GM19468 (cell line): ENCODE measurements around the gene LNP1.
"Not testable (repeated sequence)": the region's sequence is repeated elsewhere in the genome, so short reads cannot be mapped to it uniquely, and the experiment has no call there.

Experiments used
- ATAC-seq: cut with Tn5 transposase; IDR thresholded peaks from one replicate; pipeline ENCODE4 v1.9.1; 2021; ENCODE audit warnings: mild to moderate bottlenecking, moderate library complexity, moderate number of reproducible peaks; ENCODE audit not compliant: unreplicated experiment; ENCODE audit errors: extremely low read depth

The LNP1 gene

DNA sequence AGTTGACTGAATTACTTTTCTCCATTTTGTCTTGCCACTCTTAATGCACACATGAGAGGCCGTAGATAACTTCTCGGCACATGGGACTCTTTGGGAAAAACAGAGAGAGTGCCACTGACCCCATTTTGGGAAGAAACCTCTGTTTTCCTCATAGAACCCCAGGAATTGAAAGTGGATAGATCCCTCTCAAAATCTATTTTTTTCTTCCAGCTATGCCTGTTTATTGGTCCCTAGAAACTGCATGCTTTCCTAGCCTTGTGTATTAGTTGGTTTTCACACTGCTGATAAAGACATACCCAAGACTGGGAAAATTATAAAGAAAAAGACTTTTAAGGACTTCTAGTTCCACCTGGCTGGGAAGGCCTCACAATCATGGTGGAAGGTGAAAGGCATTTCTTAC, 67.3 kb downstream of the LNP1 start:
- ATAC-seq, result no peak

DNA sequence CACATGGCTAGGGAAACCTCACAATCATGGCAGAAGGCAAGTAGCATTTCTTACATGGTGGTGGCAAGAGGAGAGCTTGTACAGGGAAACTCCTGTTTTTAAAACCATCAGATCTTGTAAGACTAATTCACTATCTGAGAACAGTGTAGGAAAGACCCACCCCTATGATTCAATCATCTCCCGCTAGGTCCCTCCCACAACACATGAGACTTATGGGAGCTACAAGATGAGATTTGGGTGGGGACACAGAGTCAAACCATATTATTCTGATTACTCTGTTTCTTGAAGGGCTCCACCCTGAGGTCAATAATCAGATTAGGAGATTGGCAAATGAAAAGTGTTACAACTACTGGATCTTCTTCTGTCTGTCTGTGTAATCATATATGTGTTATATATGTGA, 69.6 kb downstream of the LNP1 start:
- ATAC-seq, result no peak

DNA sequence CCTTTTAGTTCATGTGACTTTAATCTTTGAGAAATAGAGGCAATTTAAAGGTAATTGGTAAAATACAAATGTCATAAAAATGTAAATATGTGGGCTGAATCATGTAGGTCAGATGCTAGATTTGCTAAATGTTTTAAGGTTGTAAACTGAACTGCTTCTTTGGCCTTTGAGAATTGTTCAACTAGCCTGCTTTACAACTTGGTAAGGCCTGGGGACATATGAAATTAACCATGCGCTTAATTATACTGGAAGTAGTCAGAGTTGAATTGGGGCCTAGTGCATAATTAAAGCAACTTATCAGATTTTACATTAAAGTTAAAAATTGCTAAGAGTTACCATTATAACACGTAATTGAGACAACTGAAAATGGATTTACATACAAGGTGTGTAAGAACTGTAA, 70.1 kb downstream of the LNP1 start:
- no peak for ATAC-seq

DNA sequence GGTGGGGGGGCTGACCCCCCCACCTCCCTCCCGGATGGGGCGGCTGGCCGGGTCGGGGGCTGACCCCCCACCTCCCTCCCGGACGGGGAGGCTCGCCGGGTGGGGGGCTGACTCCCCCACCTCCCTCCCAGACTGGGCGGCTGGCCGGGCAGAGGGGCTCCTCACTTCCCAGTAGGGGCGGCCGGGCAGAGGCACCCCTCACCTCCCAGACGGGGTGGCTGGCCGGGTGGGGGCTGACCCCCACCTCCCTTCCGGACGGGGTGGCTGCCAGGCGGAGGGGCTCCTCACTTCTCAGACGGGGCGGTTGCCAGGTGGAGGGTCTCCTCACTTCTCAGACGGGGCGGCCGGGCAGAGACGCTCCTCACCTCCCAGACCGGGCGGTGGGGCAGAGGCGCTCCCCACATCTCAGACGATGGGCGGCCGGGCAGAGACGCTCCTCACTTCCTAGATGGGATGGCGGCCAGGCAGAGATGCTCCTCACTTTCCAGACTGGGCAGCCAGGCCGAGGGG, 76.6 kb downstream of the LNP1 start:
- ATAC-seq, result not testable (repeated sequence)

DNA sequence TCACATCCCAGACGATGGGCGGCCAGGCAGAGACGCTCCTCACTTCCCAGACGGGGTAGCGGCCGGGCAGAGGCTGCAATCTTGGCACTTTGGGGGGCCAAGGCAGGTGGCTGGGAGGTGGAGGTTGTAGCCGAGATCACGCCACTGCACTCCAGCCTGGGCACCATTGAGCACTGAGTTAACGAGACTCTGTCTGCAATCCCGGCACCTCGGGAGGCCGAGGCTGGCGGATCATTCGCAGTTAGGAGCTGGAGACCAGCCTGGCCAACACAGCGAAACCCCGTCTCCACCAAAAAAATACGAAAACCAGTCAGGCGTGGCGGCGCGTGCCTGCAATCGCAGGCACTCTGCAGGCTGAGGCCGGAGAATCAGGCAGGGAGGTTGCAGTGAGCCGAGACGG, 77.2 kb downstream of the LNP1 start:
- ATAC-seq, result not testable (repeated sequence)

DNA sequence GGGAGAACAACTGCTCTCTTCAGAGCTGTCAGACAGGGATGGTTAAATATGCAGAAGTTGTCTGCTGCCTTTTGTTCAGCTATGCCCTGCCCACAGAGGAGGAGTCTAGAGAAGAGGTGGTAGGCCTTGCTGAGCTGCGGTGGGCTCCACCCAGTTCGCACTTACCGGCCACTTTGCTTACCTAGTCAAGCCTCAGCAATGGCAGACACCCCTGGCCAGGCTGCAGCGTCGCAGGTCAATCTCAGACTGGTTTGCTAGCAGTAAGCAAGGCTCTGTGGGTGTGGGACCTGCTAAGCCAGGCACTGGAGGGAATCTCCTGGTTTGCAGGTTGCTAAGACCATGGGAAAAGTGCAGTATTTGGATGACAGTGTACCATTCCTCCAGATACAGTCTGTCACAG, 78.7 kb downstream of the LNP1 start:
- no peak for ATAC-seq

DNA sequence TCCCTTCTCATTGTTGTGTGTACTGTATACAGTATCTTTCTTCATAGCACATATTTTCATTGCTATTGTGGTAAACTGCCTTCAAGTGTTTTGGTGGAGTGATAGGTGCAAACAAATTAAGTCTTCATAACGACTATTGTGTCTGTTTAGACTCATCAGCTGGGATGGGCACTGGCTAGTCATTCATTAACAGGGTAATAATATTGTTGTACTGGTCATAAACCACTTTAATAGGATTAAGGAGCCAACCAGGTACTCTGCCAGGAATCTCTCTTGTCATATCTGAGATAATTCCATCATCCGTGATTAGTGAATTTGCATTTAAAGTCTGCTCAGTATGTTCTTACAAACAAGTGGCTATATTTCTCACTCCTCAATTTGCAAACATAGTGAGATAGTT, 80.8 kb downstream of the LNP1 start:
- ATAC-seq, result no peak

DNA sequence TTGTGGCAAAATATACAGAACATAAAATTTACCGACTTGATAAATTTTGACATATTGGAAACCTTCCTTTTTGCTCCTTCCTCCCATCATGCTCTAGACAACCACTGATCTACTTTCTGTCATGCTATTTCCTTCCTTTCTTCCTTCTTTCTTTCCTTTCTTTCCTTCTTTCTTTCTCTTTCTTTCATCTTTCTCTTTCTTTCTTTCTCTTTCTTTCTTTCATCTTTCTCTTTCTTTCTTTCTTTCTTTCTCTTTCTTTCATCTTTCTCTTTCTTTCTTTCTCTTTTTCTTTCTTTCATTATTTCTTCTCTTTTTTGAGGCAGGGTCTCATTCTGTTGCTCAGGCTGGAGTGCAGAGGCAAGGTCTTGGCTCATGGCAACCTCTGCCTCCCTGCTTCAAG, 82.2 kb downstream of the LNP1 start:
- no peak for ATAC-seq

DNA sequence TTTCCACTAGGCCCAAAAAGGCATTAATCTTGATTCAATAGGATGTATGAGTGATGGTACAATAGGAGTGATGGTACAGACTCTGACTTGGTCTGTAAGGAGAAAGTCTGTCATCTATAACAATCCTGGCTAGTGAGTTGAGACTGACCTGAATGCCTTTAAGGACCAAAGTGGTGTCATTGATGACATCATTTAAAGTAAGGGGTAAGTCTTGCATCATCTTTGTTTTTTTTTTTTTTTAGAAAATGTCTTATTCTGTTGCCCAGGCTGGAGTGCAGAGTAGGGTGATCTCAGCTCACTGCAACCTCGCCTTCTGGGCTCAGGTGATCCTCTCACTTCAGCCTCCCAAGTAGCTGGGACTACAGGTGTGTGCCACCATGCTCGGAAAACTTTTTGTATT, 85.5 kb downstream of the LNP1 start:
- no peak for ATAC-seq

DNA sequence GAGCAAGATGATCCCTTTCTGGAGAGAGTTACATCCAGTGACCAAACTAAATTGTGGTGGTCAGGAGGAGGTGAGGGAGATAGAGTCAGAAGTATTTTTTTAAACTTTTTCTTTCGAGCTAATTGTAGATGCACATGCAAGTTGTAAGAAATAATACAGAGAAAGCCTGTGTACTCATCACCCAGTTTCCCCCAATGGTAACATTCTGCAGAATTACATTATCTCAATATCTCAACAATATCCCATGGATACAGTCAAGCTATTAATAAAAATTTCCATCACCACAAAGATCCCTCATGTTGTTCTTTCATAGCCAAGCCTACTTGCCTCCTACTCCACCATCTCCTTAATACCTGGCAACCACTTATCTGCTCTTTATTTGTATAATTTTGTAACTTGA, 87.8 kb downstream of the LNP1 start:
- no peak for ATAC-seq

DNA sequence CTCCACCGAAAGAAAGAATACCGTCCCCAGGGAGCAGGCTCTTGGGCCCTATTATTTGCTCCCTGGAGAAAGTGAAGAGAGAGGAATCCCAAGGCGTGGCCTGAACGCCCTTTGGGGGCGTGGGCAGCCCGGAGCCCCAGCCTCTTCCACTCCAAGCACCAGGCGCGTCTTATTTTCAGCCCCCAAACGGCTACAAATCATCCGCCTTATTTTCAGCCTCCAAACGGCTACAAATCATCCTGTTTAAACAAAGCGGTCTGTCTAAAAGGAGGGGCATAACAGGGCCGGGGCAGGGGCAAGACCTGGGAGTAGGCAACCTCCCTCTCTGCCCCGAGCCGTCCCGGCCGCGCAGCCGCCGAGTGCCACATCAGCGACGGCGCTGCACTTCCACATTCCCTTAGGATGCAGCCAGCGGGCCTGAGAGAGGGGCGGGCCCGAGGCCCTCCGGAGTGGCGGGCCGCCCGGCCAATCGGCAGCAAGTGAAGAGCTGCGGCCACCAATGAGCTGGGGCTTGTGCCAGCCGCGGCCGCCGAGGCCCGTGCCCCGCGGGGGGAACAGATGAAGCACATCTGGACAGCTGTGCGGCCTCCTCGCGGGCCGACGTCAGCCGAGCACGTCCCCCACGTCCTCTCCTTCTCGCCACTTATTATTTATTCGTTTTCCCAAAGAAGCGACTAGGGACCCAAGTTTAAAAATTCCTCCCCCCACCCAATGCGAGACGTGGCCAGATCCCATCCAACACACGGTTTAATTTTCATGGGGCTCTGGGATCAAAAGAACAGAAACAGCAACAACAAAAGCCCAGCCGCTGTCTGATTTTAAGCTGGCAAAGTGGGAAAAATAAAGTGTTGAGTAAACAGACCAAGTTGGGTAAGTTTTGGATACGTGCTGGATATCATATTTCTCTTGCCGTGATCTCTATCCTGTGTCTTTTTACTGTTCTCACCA, 91.0 kb downstream of the LNP1 start, which contains the start of gene TMEM45A:
TSS of gene TMEM45A (plus strand) at position 561 of the 948 bp plus-strand sequence. CDS start 62,593 bp downstream, outside the sequence.
- peak; percentile 99 for ATAC-seq

DNA sequence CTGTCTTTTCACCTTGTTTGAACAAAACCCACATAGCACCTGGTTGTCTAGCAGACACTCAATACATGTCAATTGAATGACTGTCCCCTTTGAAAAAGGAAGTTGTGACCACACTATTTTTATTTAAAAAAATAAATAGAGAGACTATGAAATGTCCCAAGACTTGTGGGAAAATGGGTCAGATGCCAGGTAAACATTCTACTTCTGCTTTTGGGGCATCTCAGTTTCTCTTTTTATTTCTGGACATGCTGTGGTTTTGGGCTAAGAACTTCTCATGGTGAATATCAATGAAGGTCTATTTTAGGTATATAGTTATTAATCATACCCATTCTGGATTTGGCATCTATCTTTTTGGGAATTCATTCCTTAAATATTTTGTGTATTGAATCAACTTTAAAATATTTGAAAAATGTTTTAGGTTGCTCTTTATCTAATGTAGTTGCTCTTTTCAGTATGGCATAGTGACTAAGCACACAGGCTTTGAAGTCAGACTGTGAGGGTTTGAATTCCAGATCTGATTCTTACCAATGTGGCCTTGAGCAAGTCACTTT, 95.4 kb downstream of the LNP1 start:
- peak; percentile 15 for ATAC-seq

DNA sequence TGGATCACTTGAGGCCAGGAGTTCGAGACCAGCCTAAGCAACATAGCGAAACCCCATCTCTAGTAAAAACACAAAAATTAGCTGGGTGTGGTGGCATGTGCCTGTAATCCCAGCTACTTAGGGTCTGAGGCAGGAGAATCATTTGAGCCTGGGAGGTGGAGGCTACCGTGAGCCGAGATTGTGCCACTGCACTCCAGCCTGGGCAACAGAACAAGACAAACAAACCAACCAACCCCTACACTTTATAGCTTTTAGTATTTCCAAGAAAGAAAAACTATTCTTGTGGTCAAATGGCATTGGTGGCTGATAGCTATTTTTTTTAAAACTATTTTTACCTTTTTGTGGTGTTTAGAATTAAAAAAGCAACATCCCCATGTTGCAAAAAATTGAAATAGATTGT, 98.3 kb downstream of the LNP1 start:
- no peak for ATAC-seq

DNA sequence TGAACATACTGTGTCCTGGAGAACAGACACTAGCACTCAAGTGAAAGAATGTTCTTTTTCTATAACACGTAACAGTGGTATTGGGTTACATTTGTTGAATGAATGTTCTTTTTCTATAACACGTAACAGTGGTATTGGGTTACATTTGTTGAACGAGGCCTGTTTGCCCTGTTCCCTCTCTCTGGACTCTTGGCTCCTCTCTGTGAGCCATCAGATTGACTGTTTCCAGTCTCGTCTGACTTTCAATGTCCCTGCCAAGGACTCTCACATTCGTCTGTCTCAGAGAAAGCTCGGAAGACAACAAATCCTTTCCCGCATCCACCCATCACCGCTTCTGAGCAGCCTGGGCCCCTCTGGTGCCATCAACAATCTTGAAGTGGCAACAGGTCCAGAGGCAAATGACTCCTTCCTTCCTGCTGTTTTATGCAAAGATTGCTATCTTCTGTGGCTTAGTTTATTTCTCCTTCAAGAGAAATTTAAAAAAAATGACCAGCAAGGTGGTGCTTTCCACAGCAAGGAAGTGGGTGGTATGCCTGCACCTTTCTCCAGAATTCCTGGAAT, 99.1 kb downstream of the LNP1 start:
- no peak for ATAC-seq

DNA sequence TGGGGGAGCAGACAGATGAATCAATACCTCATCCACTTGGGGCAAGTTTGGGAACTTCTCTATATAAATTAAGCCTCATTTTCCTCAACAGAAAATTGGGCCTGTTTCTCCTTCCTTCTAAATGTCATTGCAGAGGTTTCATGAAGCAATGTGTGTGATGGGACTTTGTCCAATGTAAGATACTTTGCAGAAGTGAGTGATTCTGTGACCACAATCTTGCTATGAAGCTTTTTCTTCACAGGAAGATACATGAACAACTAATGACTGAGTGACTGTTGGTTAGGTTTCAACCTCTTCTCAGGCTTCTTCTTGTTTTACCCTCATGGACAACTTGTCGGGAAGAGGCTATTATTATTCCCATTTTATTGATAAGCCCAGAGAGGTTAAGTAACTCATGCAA, 102.1 kb downstream of the LNP1 start:
- ATAC-seq, result no peak
